Spleen (tissue), 11 donors: ENCODE results near the gene LDB2. TPM values are rescaled to one million over a fixed set of nuclear protein-coding genes. Genes with fewer than 3 reads are reported as not detected.
A peak's percentile ranks its signal among the peaks of the same experiment; 100 is the strongest.

Experiments
- DNase-seq: peaks from one replicate; pipeline ENCODE4 v3.0.0-alpha.2; 2020
- H3K27ac ChIP-seq, 8 donors: fragments of 200-600 bp; sonication (generic) in 7 of 8; 1 replicate in 4 of 8; 2 replicates in 4 of 8; pipeline versions ENCODE4 v1.5.0 to v1.8.0; 2016 to 2021; ENCODE audit warnings: inconsistent platforms in 4 of 8, mild to moderate bottlenecking in 4 of 8, moderate library complexity in 1 of 8
- H3K27me3 ChIP-seq, 7 donors: fragments of 200-600 bp; sonication (generic) in 6 of 7; replicated peaks in 1 of 7; 1 replicate in 4 of 7; 2 replicates in 3 of 7; pipeline versions ENCODE4 v1.5.0 to v1.8.0; 2016 to 2021; ENCODE audit warnings: inconsistent platforms in 3 of 7, mild to moderate bottlenecking in 1 of 7
- H3K36me3 ChIP-seq, 6 donors: fragments of 200-600 bp; sonication (generic) in 5 of 6; 1 replicate in 4 of 6; 2 replicates in 2 of 6; pipeline versions ENCODE4 v1.5.0 to v1.8.0; 2016 to 2021; ENCODE audit warnings: inconsistent platforms in 2 of 6
- H3K4me1 ChIP-seq, 6 donors: fragments of 200-600 bp; sonication (generic) in 5 of 6; 1 replicate in 3 of 6; 2 replicates in 3 of 6; pipeline versions ENCODE4 v1.5.0 to v1.8.0; 2016 to 2021; ENCODE audit warnings: inconsistent platforms in 3 of 6
- H3K4me3 ChIP-seq, 8 donors: fragments of 200-600 bp; sonication (generic) in 7 of 8; 1 replicate in 4 of 8; 2 replicates in 4 of 8; pipeline versions ENCODE4 v1.5.0 to v1.8.0; 2016 to 2021; ENCODE audit warnings: inconsistent platforms in 4 of 8, mild to moderate bottlenecking in 4 of 8, moderate library complexity in 2 of 8
- H3K9me3 ChIP-seq, 8 donors: fragments of 200-600 bp; sonication (generic) in 7 of 8; 1 replicate in 4 of 8; 2 replicates in 4 of 8; pipeline versions ENCODE4 v1.5.0 to v1.8.0; 2016 to 2021; ENCODE audit warnings: inconsistent platforms in 4 of 8
- CTCF ChIP-seq, 11 experiments: fragments of 200-600 bp in 7 of 11; fragments of 450-650 bp in 4 of 11; sonication (generic) in 4 of 11; IDR thresholded peaks in 8 of 11; conservative IDR thresholded peaks in 3 of 11; 1 replicate in 7 of 11; 2 replicates in 4 of 11; pipeline versions ENCODE4 v1.4.0 to v1.8.0; 2016 to 2021; ENCODE audit warnings: antibody characterized with exemption in 11 of 11, inconsistent platforms in 4 of 11, mild to moderate bottlenecking in 1 of 11
- POLR2A ChIP-seq, 3 donors: fragments of 450-650 bp; IDR thresholded peaks; one replicate each; pipeline ENCODE4 v1.5.1; 2017; ENCODE audit warnings: antibody characterized with exemption in 3 of 3, mild to moderate bottlenecking in 1 of 3
- POLR2AphosphoS5 ChIP-seq, 3 donors: sonication (generic); formaldehyde crosslinking; IDR thresholded peaks; one replicate each; pipeline ENCODE4 v1.5.1; 2017; ENCODE audit warnings: antibody characterized with exemption in 3 of 3
- WGBS, 5 donors: extraction: QIAGEN DNeasy Blood & Tissue Kit in 3 of 5; methylation state at CpG; one replicate each; pipeline versions ENCODE4 v1.1.5 to v1.1.7; 2013 to 2018; 5-methylcytosine and 5-hydroxymethylcytosine counted together
- intact Hi-C: fragments of 100-400 bp; cut with DNase I; formaldehyde crosslinking; loops from one replicate; pipeline ENCODE4 v1.15.0; 2023; ENCODE audit warnings: low total_unique reads
- polyA plus RNA-seq, 3 donors: library from polyadenylated mRNA; stranded (reverse); fragments of 200-250 nt; gene quantifications; one replicate each; pipeline ENCODE4 v1.2.1, GENCODE V29; 2013
- total RNA-seq, 7 donors: library from RNA; depleted of rRNA in 3 of 7; stranded (reverse); fragments of >200 nt in 3 of 7; fragmentation: NEBNext Ultra II Directional in 4 of 7; extraction: Animal tissue kit (Norgen Biotek cat#: 25700) in 4 of 7; gene quantifications; one replicate each; pipeline versions ENCODE4 v1.1.0 to v1.2.1, GENCODE V29; 2016 to 2021
- donor health status: healthy with polysubstance abuse.
- donor health status: DM: no; HTN: no; CAD: no; lungs with moderate emphysema.
- donor health status: DM: no; HTN: no; CAD: no.
- donor health status: Bipolar disorder and iron deficiency.
- donor health status: healthy.
- donor health status: DM: no; HTN: no; CAD: no.
- donor health status: DM: yes; HTN: yes; CAD: no.

LDB2 gene
- total and polyA plus RNA-seq, 10 donors: 24.1 to 257 (median 142) TPM

- H3K27me3 ChIP-seq: no peaks in the 10 kb centered on the region
- no peaks in the 10 kb centered on the region for H3K36me3 ChIP-seq
- H3K4me1 ChIP-seq: no peaks in the 10 kb centered on the region
- H3K27ac ChIP-seq: peak overlapping the region in 4 of 8 donors; percentile 5 to 52 (median 39)
- TF ChIP-seq CTCF (IDR thresholded peaks at IDR 0.05 in 8 of 11, conservative IDR thresholded peaks at IDR 0.05 in 3 of 11): no peak
- no peak for TF ChIP-seq POLR2A (IDR thresholded peaks at IDR 0.05)
- no peak for TF ChIP-seq POLR2AphosphoS5 (IDR thresholded peaks at IDR 0.05)
- 45 to 67% (median 64%) methylated on average over 4 of the region's 4 CpGs for WGBS, 5 donors
- no peak overlapping the region for H3K4me3 ChIP-seq
- no peak for DNase-seq
- H3K9me3 ChIP-seq: peaks cover 0 to 34% (median 11%) of the 10 kb centered on the region in 8 donors
- intact Hi-C loops: no loop called here
Observed at GRCh38 chr4:16721613-16722291, 176.7 kb downstream of the LDB2 start.

- Histone ChIP-seq H3K4me3 (no peak overlapping the region), H3K27me3 (no peaks in the 10 kb centered on the region), H3K27ac (no peak overlapping the region), H3K36me3 (no peaks in the 10 kb centered on the region), H3K9me3 (peaks cover 0 to 26% (median 8%) of the 10 kb centered on the region in 8 donors), H3K4me1 (no peaks in the 10 kb centered on the region)
- intact Hi-C loops: no loop called here
- no peak for DNase-seq
- 66 to 91% (median 78%) methylated on average over 2 of the region's 2 CpGs for WGBS, 5 donors
- TF ChIP-seq CTCF (IDR thresholded peaks at IDR 0.05 in 8 of 11, conservative IDR thresholded peaks at IDR 0.05 in 3 of 11): no peak
Observed at GRCh38 chr4:16720761-16721160, 177.7 kb downstream of the LDB2 start.

- H3K4me1 ChIP-seq: no peaks in the 10 kb centered on the region
- H3K27ac ChIP-seq: no peak overlapping the region
- H3K4me3 ChIP-seq: no peak overlapping the region
- no peaks in the 10 kb centered on the region for H3K9me3 ChIP-seq
- TF ChIP-seq POLR2A (IDR thresholded peaks at IDR 0.05): no peak
- TF ChIP-seq POLR2AphosphoS5 (IDR thresholded peaks at IDR 0.05): no peak
- no peak for TF ChIP-seq CTCF (IDR thresholded peaks at IDR 0.05 in 8 of 11, conservative IDR thresholded peaks at IDR 0.05 in 3 of 11)
- no peaks in the 10 kb centered on the region for H3K36me3 ChIP-seq
- intact Hi-C loops: no loop called here
- no peaks in the 10 kb centered on the region for H3K27me3 ChIP-seq
- 61 to 80% (median 75%) methylated on average over 6 of the region's 6 CpGs for WGBS, 5 donors
- no peak for DNase-seq
Observed at GRCh38 chr4:16717266-16717970, 181.0 kb downstream of the LDB2 start.

- Histone ChIP-seq H3K9me3 (no peaks in the 10 kb centered on the region), H3K36me3 (no peaks in the 10 kb centered on the region), H3K27ac (no peak overlapping the region), H3K4me1 (no peaks in the 10 kb centered on the region), H3K27me3 (no peaks in the 10 kb centered on the region), H3K4me3 (no peak overlapping the region)
- no peak for DNase-seq
- intact Hi-C loops: no loop called here
- 78 to 84% (median 80%) methylated on average over 2 of the region's 2 CpGs for WGBS, 5 donors
- TF ChIP-seq POLR2A (IDR thresholded peaks at IDR 0.05): no peak
- TF ChIP-seq CTCF (IDR thresholded peaks at IDR 0.05 in 8 of 11, conservative IDR thresholded peaks at IDR 0.05 in 3 of 11): no peak
- no peak for TF ChIP-seq POLR2AphosphoS5 (IDR thresholded peaks at IDR 0.05)
Observed at GRCh38 chr4:16715482-16715881, 183.0 kb downstream of the LDB2 start.
